HCT116 (cell line): ENCODE data around the gene TNFRSF21. TPM values are rescaled to one million over a fixed set of nuclear protein-coding genes. Genes with fewer than 3 reads are reported as not detected.

ENCODE experiments used
- ATAC-seq: fragments of 200-7000 bp; cut with Tn5 transposase; 2 replicates; pipeline ENCODE4 v1.9.1; 2020; ENCODE audit warnings: mild to moderate bottlenecking, moderate library complexity
- BruUV-seq: library from RNA; stranded (reverse); fragments of 400-500 nt; replicated peaks from 2 replicates; lab custom pipeline; 2021; lab: Mats Ljungman, UMichigan
- CTCF ChIA-PET: fragments of 300-600 bp; sonication (Branson Sonifier 250); formaldehyde crosslinking; loops from one replicate; lab custom pipeline; 2021; ENCODE audit warnings: antibody characterized with exemption; lab: Charles Lee
- POLR2A ChIA-PET: fragments of 300-600, 350-600 bp; sonication (Branson Sonifier 250); formaldehyde crosslinking; loops from one replicate; lab custom pipeline; 2021; ENCODE audit warnings: antibody characterized with exemption; lab: Charles Lee
- RAD21 ChIA-PET, 2 experiments: fragments of 300-600 bp; sonication (Branson Sonifier 250); formaldehyde crosslinking; loops; one replicate each; lab custom pipeline; 2023; ENCODE audit warnings: low total read pairs in 2 of 2; ENCODE audit not compliant: uncharacterized antibody in 2 of 2, unreplicated experiment in 2 of 2, low non-redundant PET in 1 of 2; lab: Charles Lee
- DNase-seq: peaks from one replicate; pipeline ENCODE4 v3.0.0-alpha.2; 2010; ENCODE audit warnings: low read depth, low spot score
- H2AFZ ChIP-seq: fragments of 200-600 bp; shearing (Covaris generic), sonication (generic); 2 replicates; pipeline ENCODE4 v1.6.1; 2017; ENCODE audit warnings: low read depth, mixed run types, mixed read lengths, antibody characterized with exemption, low read length; ENCODE audit not compliant: poor library complexity, severe bottlenecking
- H3K27ac ChIP-seq: 2 replicates; pipeline ENCODE4 v1.5.1; 2012; ENCODE audit warnings: low read depth, low read length
- H3K27me3 ChIP-seq: fragments of 200-600 bp; sonication (generic); 2 replicates; pipeline ENCODE4 v1.6.1; 2016; ENCODE audit warnings: mixed run types, low read length, mixed read lengths; ENCODE audit not compliant: insufficient read depth
- H3K36me3 ChIP-seq, 2 experiments: fragments of 200-500 bp in 1 of 2; fragments of 200-600 bp in 1 of 2; sonication (Bioruptor generic) in 1 of 2; sonication (generic) in 1 of 2; 2 replicates each; pipeline versions ENCODE4 v1.5.1 to v1.6.1; 2014 to 2016; ENCODE audit warnings: low read length in 2 of 2, inconsistent platforms in 1 of 2, mixed read lengths in 1 of 2, mixed run types in 1 of 2; ENCODE audit not compliant: insufficient read depth in 2 of 2, control insufficient read depth in 1 of 2
- H3K4me1 ChIP-seq, 2 experiments: fragments of 200-600 bp in 1 of 2; sonication (generic) in 1 of 2; 2 replicates each; pipeline versions ENCODE4 v1.5.1 to v1.6.1; 2012 to 2017; ENCODE audit warnings: low read length in 2 of 2, inconsistent platforms in 1 of 2, mild to moderate bottlenecking in 1 of 2, mixed read lengths in 1 of 2, mixed run types in 1 of 2, moderate library complexity in 1 of 2; ENCODE audit not compliant: insufficient read depth in 2 of 2, control insufficient read depth in 1 of 2
- H3K4me2 ChIP-seq: fragments of 200-600 bp; sonication (generic); 2 replicates; pipeline ENCODE4 v1.6.1; 2017; ENCODE audit warnings: mixed run types, low read length, mixed read lengths
- H3K4me3 ChIP-seq, 2 experiments: fragments of 200-600 bp in 1 of 2; sonication (generic) in 1 of 2; replicated peaks in 1 of 2; 2 replicates each; pipeline ENCODE4 v1.5.1; 2011 to 2016; ENCODE audit warnings: low read length in 2 of 2, control low read depth in 1 of 2, low read depth in 1 of 2, mild to moderate bottlenecking in 1 of 2, mixed read lengths in 1 of 2, mixed run types in 1 of 2
- H3K79me2 ChIP-seq: fragments of 200-600 bp; sonication (generic); 2 replicates; pipeline ENCODE4 v1.6.1; 2017; ENCODE audit warnings: mild to moderate bottlenecking, mixed run types, low read length, moderate library complexity, mixed read lengths; ENCODE audit not compliant: insufficient read depth
- H3K9ac ChIP-seq: fragments of 200-600 bp; sonication (generic); 2 replicates; pipeline ENCODE4 v1.6.1; 2016; ENCODE audit warnings: low read length, mixed read lengths
- H3K9me2 ChIP-seq: fragments of 200-600 bp; sonication (generic), shearing (Covaris generic); 2 replicates; pipeline ENCODE4 v1.6.1; 2017; ENCODE audit warnings: mixed run types, mild to moderate bottlenecking, moderate library complexity; ENCODE audit not compliant: insufficient read depth
- H3K9me3 ChIP-seq, 2 experiments: fragments of 200-500 bp in 1 of 2; fragments of 200-600 bp in 1 of 2; sonication (Bioruptor generic) in 1 of 2; sonication (generic) in 1 of 2; 2 replicates each; pipeline ENCODE4 v1.6.1; 2014 to 2017; ENCODE audit warnings: low read length in 2 of 2, mixed read lengths in 2 of 2, inconsistent platforms in 1 of 2, low read depth in 1 of 2, mild to moderate bottlenecking in 1 of 2, mixed run types in 1 of 2, moderate library complexity in 1 of 2; ENCODE audit not compliant: control insufficient read depth in 1 of 2, insufficient read depth in 1 of 2
- H4K20me1 ChIP-seq: fragments of 200-600 bp; sonication (generic), shearing (Covaris generic); 2 replicates; pipeline ENCODE4 v1.6.1; 2017; ENCODE audit warnings: mixed run types, mild to moderate bottlenecking, moderate library complexity; ENCODE audit not compliant: insufficient read depth
- ATF3 ChIP-seq: IDR thresholded peaks from 2 replicates; pipeline ENCODE4 v1.6.1; 2012
- SP1 ChIP-seq: IDR thresholded peaks from 2 replicates; pipeline ENCODE4 v1.6.1; 2012; ENCODE audit warnings: low read depth
- SRF ChIP-seq: IDR thresholded peaks from 2 replicates; pipeline ENCODE4 v1.6.1; 2012; ENCODE audit warnings: low read depth
- ZNF274 ChIP-seq: fragments of 200-500 bp; sonication (Bioruptor generic); IDR thresholded peaks from 2 replicates; pipeline ENCODE4 v1.6.1; 2014; ENCODE audit warnings: mild to moderate bottlenecking, low read depth, low read length, inconsistent platforms
- intact Hi-C: fragments of 100-400 bp; cut with micrococcal nuclease; formaldehyde crosslinking; loops from 2 replicates; pipeline ENCODE4 v1.10.0; 2022
- total RNA-seq: library from RNA; stranded (reverse); gene quantifications from one replicate; pipeline ENCODE4 v1.2.1, GENCODE V29; 2021; ENCODE audit not compliant: unreplicated experiment
- TF ChIP-seq, protein P1 (sequence below): IDR thresholded peaks from 2 replicates; pipeline ENCODE4 v1.6.1; 2011; ENCODE audit warnings: mild to moderate bottlenecking, low read length, moderate library complexity; ENCODE audit not compliant: insufficient replicate concordance; ENCODE audit errors: extremely low read depth
- TF ChIP-seq, protein P2 (sequence below): IDR thresholded peaks from 2 replicates; pipeline ENCODE4 v1.6.1; 2012; ENCODE audit warnings: low read depth

The TNFRSF21 gene
- total RNA-seq, 1 experiment from 2014 or later: 48.3 TPM

DNA sequence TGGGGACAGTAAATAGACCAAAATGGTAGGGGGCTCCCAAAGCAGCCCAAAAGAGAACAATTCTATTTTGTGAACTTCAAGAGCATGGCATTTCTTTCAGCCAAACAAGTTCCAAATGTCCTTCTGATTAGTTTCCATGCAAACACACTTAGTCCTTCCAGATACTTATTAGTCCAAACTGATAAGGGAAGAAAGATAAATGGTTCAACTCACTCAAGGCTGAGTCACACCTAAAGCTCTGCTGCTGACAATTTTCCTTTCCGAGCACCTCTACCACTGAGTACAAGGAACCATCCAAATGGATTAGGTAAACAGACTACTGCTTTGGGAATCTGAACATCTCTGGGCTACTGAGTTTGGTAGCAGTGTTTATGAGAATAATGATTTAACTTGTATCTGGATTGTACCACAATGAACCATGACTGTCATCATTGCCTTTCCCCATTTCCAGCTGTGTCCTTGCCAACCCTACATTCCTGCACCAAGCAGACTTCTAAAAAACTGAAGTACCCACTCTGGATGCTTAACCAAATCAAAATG lies 71.2 kb downstream of the TNFRSF21 start:
- intact Hi-C loops: no loop called here
- RAD21 ChIA-PET: no interaction called here
- peaks cover 56% of the 10 kb centered on the region for H3K79me2 ChIP-seq
- no peak overlapping the region for H2AFZ ChIP-seq
- no peaks in the 10 kb centered on the region for H3K9me2 ChIP-seq
- no peaks in the 10 kb centered on the region for H4K20me1 ChIP-seq
- TF ChIP-seq ZNF274: no peak
- TF ChIP-seq ATF3: no peak
- TF ChIP-seq, protein P1, sequence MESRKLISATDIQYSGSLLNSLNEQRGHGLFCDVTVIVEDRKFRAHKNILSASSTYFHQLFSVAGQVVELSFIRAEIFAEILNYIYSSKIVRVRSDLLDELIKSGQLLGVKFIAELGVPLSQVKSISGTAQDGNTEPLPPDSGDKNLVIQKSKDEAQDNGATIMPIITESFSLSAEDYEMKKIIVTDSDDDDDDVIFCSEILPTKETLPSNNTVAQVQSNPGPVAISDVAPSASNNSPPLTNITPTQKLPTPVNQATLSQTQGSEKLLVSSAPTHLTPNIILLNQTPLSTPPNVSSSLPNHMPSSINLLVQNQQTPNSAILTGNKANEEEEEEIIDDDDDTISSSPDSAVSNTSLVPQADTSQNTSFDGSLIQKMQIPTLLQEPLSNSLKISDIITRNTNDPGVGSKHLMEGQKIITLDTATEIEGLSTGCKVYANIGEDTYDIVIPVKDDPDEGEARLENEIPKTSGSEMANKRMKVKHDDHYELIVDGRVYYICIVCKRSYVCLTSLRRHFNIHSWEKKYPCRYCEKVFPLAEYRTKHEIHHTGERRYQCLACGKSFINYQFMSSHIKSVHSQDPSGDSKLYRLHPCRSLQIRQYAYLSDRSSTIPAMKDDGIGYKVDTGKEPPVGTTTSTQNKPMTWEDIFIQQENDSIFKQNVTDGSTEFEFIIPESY: no peak
- TF ChIP-seq, protein P2, sequence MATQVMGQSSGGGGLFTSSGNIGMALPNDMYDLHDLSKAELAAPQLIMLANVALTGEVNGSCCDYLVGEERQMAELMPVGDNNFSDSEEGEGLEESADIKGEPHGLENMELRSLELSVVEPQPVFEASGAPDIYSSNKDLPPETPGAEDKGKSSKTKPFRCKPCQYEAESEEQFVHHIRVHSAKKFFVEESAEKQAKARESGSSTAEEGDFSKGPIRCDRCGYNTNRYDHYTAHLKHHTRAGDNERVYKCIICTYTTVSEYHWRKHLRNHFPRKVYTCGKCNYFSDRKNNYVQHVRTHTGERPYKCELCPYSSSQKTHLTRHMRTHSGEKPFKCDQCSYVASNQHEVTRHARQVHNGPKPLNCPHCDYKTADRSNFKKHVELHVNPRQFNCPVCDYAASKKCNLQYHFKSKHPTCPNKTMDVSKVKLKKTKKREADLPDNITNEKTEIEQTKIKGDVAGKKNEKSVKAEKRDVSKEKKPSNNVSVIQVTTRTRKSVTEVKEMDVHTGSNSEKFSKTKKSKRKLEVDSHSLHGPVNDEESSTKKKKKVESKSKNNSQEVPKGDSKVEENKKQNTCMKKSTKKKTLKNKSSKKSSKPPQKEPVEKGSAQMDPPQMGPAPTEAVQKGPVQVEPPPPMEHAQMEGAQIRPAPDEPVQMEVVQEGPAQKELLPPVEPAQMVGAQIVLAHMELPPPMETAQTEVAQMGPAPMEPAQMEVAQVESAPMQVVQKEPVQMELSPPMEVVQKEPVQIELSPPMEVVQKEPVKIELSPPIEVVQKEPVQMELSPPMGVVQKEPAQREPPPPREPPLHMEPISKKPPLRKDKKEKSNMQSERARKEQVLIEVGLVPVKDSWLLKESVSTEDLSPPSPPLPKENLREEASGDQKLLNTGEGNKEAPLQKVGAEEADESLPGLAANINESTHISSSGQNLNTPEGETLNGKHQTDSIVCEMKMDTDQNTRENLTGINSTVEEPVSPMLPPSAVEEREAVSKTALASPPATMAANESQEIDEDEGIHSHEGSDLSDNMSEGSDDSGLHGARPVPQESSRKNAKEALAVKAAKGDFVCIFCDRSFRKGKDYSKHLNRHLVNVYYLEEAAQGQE: no peak
- TF ChIP-seq SRF: no peak
- TF ChIP-seq SP1: no peak
- TF ChIP-seq, all 23 proteins: peak for 0
- ATAC-seq: no peak
- no TSS peak for BruUV-seq
- Histone ChIP-seq H3K4me3 (no peak overlapping the region), H3K27me3 (no peaks in the 10 kb centered on the region), H3K4me1 (peaks cover 7 to 24% of the 10 kb centered on the region in 2 experiments), H3K36me3 (peaks cover 0 to 3% of the 10 kb centered on the region in 2 experiments; a peak in 2 of 4 replicates), H3K9me3 (no peaks in the 10 kb centered on the region), H3K27ac (no peak overlapping the region), H3K4me2 (no peak overlapping the region), H3K9ac (no peak overlapping the region)
- POLR2A ChIA-PET: no interaction called here
- CTCF ChIA-PET: interaction anchor here (0.7 kb wide), 1 partner anchor 30 kb away, joined by 4 read pairs; no protein-coding TSS in a partner anchor
- no peak for DNase-seq
